ENCODE measurements around the gene PI4K2B.

The PI4K2B gene

DNA sequence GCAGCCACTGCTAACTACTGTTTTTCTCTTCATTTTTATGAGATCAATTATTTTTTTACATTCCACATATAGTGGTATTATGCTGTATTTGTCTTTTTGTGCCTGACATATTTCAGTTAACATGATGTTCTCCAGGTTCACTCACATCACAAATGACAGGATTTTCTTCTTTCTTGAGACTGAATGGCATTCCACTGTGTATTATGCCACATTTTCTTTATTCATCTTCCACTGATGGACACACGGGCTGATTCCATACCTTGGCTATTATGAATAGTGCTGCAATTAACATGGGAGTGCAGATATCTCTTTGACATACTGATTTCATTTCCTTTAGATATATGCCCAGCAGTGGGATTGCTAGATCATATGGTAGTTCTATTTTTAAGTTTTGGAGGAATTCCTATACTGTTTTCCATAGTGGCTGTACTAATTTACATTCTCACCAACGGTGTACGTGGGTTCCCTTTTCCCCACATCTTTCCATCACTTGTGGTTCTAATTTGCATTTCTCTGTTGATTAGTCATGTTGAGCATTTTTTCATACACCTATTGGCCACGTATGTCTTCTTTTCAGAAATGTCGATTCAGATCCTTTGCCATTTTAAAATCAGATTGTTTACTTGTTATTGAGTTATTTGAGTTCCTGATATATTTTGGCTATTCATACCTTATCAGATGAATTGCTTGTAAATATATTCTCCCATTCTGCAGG is 63.9 kb downstream of the PI4K2B start:
- TF ChIP-seq CTCF (IDR thresholded peaks at IDR 0.05; ENCODE audit: insufficient read depth, low read depth, low read length, missing control alignments), result no peak
- DNase-seq (ENCODE audit: low read depth), result no peak
- no peak overlapping the region for H3K4me3 ChIP-seq (ENCODE audit: low read length)

DNA sequence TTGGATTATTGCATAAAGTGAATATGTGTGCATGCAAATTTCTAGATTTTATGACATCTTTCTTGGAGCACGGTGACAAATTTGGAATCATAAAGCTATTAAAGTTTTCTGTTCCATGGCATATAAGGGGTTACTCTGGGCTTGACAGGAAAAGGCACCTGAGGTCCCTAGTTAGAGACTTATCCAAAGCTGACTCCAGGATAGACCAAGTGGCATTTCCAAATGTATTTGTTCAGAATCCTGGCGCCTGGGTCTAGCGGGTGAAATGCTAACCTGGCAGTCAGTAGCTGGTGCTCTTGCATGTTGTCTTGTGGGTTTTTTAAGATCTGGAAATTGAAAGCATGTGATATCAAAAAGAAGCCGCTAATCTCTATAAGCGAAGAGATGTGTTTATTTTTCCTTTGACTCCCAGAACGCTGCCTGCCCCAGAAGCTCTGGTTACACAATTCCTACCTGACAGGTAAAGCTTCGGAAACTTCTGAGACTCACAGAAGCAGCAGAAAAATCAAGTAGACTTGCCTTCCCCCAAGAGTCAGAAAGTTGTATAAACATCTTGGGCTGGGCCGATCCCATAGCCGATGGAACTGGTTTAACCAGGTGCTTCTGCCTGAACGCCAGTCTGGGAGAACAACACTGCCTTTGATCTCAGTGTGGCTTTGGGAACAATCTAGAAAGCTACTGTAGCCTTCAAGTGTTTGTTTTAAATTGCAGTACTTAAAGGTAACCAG is 65.8 kb downstream of the PI4K2B start:
- DNase-seq (ENCODE audit: low read depth), result peak; percentile 84
- H3K4me3 ChIP-seq (ENCODE audit: low read length), result no peak overlapping the region
- peak; percentile 24 for TF ChIP-seq CTCF (IDR thresholded peaks at IDR 0.05; ENCODE audit: insufficient read depth, low read depth, low read length, missing control alignments)

- no peak for TF ChIP-seq CTCF (IDR thresholded peaks at IDR 0.05; ENCODE audit: insufficient read depth, low read depth, low read length, missing control alignments)
- no peak for DNase-seq (ENCODE audit: low read depth)
- H3K4me3 ChIP-seq (ENCODE audit: low read length), result no peak overlapping the region
Observed at GRCh38 chr4:25301471-25301870, 67.6 kb downstream of the PI4K2B start.

GRCh38 chr4:25302626-25303025 is 68.8 kb downstream of the PI4K2B start:
- TF ChIP-seq CTCF (IDR thresholded peaks at IDR 0.05; ENCODE audit: insufficient read depth, low read depth, low read length, missing control alignments), result no peak
- DNase-seq (ENCODE audit: low read depth), result no peak
- no peak overlapping the region for H3K4me3 ChIP-seq (ENCODE audit: low read length)

DNA sequence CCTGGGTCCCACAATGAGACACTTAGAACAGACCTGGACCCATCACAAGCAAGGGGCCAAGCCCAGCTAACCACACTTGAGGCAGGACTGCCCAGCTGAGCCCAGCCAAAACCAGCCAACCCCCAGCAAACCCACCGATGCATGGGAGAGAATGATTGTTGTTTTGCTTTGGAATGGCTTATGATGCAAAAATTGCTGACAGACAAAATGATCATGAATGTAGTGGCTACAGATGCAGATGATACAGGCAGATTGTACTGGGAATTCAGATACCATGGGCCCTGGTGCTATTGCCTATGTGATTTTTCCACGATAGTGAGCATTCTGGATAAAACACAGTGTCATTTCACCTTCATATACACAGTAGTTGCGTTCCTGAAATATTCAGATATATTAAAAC is 69.7 kb downstream of the PI4K2B start:
- H3K4me3 ChIP-seq (ENCODE audit: low read length), result no peak overlapping the region
- TF ChIP-seq CTCF (IDR thresholded peaks at IDR 0.05; ENCODE audit: insufficient read depth, low read depth, low read length, missing control alignments), result no peak
- DNase-seq (ENCODE audit: low read depth), result no peak

- H3K4me3 ChIP-seq (ENCODE audit: low read length), result no peak overlapping the region
- DNase-seq (ENCODE audit: low read depth), result no peak
- no peak for TF ChIP-seq CTCF (IDR thresholded peaks at IDR 0.05; ENCODE audit: insufficient read depth, low read depth, low read length, missing control alignments)
Observed at GRCh38 chr4:25306518-25307057, 72.8 kb downstream of the PI4K2B start.
